NCI-H345 (cell line): ENCODE measurements around the gene FCGR3A.
"Not testable (repeated sequence)": the region's sequence is repeated elsewhere in the genome, so short reads cannot be mapped to it uniquely, and the experiment has no call there.

Experiments
- DNase-seq: peaks from one replicate; lab custom pipeline; 2025; lab: John Stamatoyannopoulos, UW

FCGR3A gene

GRCh38 chr1:161556990-161557389 is 7.4 kb upstream of the FCGR3A start:
- not testable (repeated sequence) for DNase-seq

- DNase-seq = not testable (repeated sequence)
Observed at GRCh38 chr1:161556143-161556542, 6.5 kb upstream of the FCGR3A start.

- DNase-seq = not testable (repeated sequence)
Observed at GRCh38 chr1:161554815-161555417, 5.3 kb upstream of the FCGR3A start.

GRCh38 chr1:161554340-161554739 is 4.7 kb upstream of the FCGR3A start:
- not testable (repeated sequence) for DNase-seq

GRCh38 chr1:161553631-161554030 is 4.0 kb upstream of the FCGR3A start:
- not testable (repeated sequence) for DNase-seq

- DNase-seq = not testable (repeated sequence)
Observed at GRCh38 chr1:161550942-161551341, 1.3 kb upstream of the FCGR3A start.

GRCh38 chr1:161548749-161549406 is 740 bp downstream of the FCGR3A start:
- DNase-seq = not testable (repeated sequence)

GRCh38 chr1:161547995-161548741 is 1.4 kb downstream of the FCGR3A start:
- not testable (repeated sequence) for DNase-seq

- not testable (repeated sequence) for DNase-seq
Observed at GRCh38 chr1:161545005-161545731, 4.5 kb downstream of the FCGR3A start.

- not testable (repeated sequence) for DNase-seq
Observed at GRCh38 chr1:161543125-161543524, 6.5 kb downstream of the FCGR3A start.

GRCh38 chr1:161542091-161542559 is 7.5 kb downstream of the FCGR3A start:
- DNase-seq = not testable (repeated sequence)

- not testable (repeated sequence) for DNase-seq
Observed at GRCh38 chr1:161540570-161540960, 9.1 kb downstream of the FCGR3A start.

- DNase-seq = peak; percentile 34
Observed at GRCh38 chr1:161539731-161540569, 9.7 kb downstream of the FCGR3A start.

- DNase-seq = not testable (repeated sequence)
Observed at GRCh38 chr1:161538925-161539479, 10.6 kb downstream of the FCGR3A start.

GRCh38 chr1:161537068-161537669 is 12.4 kb downstream of the FCGR3A start:
- not testable (repeated sequence) for DNase-seq

- DNase-seq = not testable (repeated sequence)
Observed at GRCh38 chr1:161532644-161533567, 16.7 kb downstream of the FCGR3A start.

GRCh38 chr1:161531986-161532643 is 17.5 kb downstream of the FCGR3A start:
- DNase-seq = no peak
